ENCODE measurements around the gene CBX6. TPM values are rescaled to one million over a fixed set of nuclear protein-coding genes. Genes with fewer than 3 reads are reported as not detected.

Gene CBX6
- total RNA-seq, 1 donor: 87.7 TPM

- DNase-seq (ENCODE audit: low read depth): no peak
- TF ChIP-seq, protein P1, sequence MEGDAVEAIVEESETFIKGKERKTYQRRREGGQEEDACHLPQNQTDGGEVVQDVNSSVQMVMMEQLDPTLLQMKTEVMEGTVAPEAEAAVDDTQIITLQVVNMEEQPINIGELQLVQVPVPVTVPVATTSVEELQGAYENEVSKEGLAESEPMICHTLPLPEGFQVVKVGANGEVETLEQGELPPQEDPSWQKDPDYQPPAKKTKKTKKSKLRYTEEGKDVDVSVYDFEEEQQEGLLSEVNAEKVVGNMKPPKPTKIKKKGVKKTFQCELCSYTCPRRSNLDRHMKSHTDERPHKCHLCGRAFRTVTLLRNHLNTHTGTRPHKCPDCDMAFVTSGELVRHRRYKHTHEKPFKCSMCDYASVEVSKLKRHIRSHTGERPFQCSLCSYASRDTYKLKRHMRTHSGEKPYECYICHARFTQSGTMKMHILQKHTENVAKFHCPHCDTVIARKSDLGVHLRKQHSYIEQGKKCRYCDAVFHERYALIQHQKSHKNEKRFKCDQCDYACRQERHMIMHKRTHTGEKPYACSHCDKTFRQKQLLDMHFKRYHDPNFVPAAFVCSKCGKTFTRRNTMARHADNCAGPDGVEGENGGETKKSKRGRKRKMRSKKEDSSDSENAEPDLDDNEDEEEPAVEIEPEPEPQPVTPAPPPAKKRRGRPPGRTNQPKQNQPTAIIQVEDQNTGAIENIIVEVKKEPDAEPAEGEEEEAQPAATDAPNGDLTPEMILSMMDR (IDR thresholded peaks at IDR 0.05; ENCODE audit: insufficient read depth, low read length): no peak
- H3K4me3 ChIP-seq (ENCODE audit: low read depth, low read length): no peak overlapping the region
Observed at GRCh38 chr22:38823076-38823475, 48.9 kb downstream of the CBX6 start.

DNA sequence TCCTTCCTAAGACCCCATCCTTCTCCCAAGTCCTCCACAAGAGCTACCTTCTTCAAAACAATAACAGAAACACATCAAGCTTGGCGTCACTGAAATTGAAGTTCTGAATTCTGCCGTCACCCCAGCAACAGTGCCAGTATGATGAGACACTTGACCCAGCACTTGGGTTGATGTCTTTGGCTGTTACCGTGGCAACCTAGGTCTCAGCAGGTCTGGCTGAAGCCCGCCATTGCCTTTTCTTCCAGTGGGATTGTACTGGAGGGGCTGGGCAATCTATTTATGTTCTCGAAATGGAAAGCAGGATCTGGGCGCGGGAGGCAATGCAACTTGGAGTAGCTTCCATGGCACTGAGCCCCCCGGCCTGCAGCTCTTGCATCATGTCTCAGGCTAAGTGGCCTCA is 52.0 kb downstream of the CBX6 start:
- no peak for DNase-seq (ENCODE audit: low read depth)
- H3K4me3 ChIP-seq (ENCODE audit: low read depth, low read length): no peak overlapping the region
- TF ChIP-seq, protein P1 (IDR thresholded peaks at IDR 0.05; ENCODE audit: insufficient read depth, low read length): no peak

- DNase-seq (ENCODE audit: low read depth): no peak
- TF ChIP-seq, protein P1 (IDR thresholded peaks at IDR 0.05; ENCODE audit: insufficient read depth, low read length): no peak
- no peak overlapping the region for H3K4me3 ChIP-seq (ENCODE audit: low read depth, low read length)
Observed at GRCh38 chr22:38819387-38819940, 52.6 kb downstream of the CBX6 start.

- no peak overlapping the region for H3K4me3 ChIP-seq (ENCODE audit: low read depth, low read length)
- TF ChIP-seq, protein P1 (IDR thresholded peaks at IDR 0.05; ENCODE audit: insufficient read depth, low read length): no peak
- no peak for DNase-seq (ENCODE audit: low read depth)
Observed at GRCh38 chr22:38817196-38817595, 54.8 kb downstream of the CBX6 start.

GRCh38 chr22:38815842-38816241 is 56.2 kb downstream of the CBX6 start:
- H3K4me3 ChIP-seq (ENCODE audit: low read depth, low read length): no peak overlapping the region
- no peak for DNase-seq (ENCODE audit: low read depth)
- TF ChIP-seq, protein P1 (IDR thresholded peaks at IDR 0.05; ENCODE audit: insufficient read depth, low read length): no peak

Other genes starting within 250 kb of the CBX6 start
- gene FAM227A, start 215.8 kb downstream of the CBX6 start, total RNA-seq (ENCODE audit: low replicate concordance): 0.74 and 2.0 TPM in 2 replicates
- 14.3 and 19.4 TPM in 2 replicates for gene CBY1, start 215.6 kb downstream of the CBX6 start, total RNA-seq (ENCODE audit: low replicate concordance)
- gene TOMM22, start 190.3 kb downstream of the CBX6 start, total RNA-seq (ENCODE audit: low replicate concordance): 32.2 and 70.4 TPM in 2 replicates
- gene JOSD1, start 171.3 kb downstream of the CBX6 start, total RNA-seq (ENCODE audit: low replicate concordance): 56.4 and 61.2 TPM in 2 replicates
- gene GTPBP1, start 166.3 kb downstream of the CBX6 start, total RNA-seq (ENCODE audit: low replicate concordance): 19.6 and 26.8 TPM in 2 replicates
- 69.1 and 93.2 TPM in 2 replicates for gene SUN2, start 116.2 kb downstream of the CBX6 start, total RNA-seq (ENCODE audit: low replicate concordance)
- gene DNAL4, start 78.1 kb downstream of the CBX6 start, total RNA-seq (ENCODE audit: low replicate concordance): 2.5 and 11.0 TPM in 2 replicates
- gene NPTXR, start 28.2 kb downstream of the CBX6 start, total RNA-seq (ENCODE audit: low replicate concordance): 1.3 and 2.0 TPM in 2 replicates
- not detected in 2 replicates for gene APOBEC3A, start 85.4 kb upstream of the CBX6 start, total RNA-seq (ENCODE audit: low replicate concordance)
- 0.90 and 6.8 TPM in 2 replicates for gene APOBEC3B, start 110.1 kb upstream of the CBX6 start, total RNA-seq (ENCODE audit: low replicate concordance)
- gene APOBEC3C, start 142.0 kb upstream of the CBX6 start, total RNA-seq (ENCODE audit: low replicate concordance): 5.2 and 18.9 TPM in 2 replicates
- gene APOBEC3D, start 148.9 kb upstream of the CBX6 start, total RNA-seq (ENCODE audit: low replicate concordance): 0.49 and 0.90 TPM in 2 replicates
- gene APOBEC3F, start 168.6 kb upstream of the CBX6 start, total RNA-seq (ENCODE audit: low replicate concordance): 1.3 and 4.3 TPM in 2 replicates
- 4.3 and 7.4 TPM in 2 replicates for gene APOBEC3G, start 205.1 kb upstream of the CBX6 start, total RNA-seq (ENCODE audit: low replicate concordance)
- 0.45 TPM in 1 of 2 replicates, not detected in the other for gene APOBEC3H, start 225.0 kb upstream of the CBX6 start, total RNA-seq (ENCODE audit: low replicate concordance)